Liver (tissue), 9 donors: ENCODE measurements around the gene CWC25. TPM values are rescaled to one million over a fixed set of nuclear protein-coding genes. Genes with fewer than 3 reads are reported as not detected.

ENCODE experiments used
- DNase-seq: peaks from one replicate; pipeline ENCODE4 v3.0.0-alpha.2; 2017; ENCODE audit warnings: low spot score
- H3K27ac ChIP-seq, 2 donors: one replicate each; pipeline ENCODE4 v1.7.0; 2013; ENCODE audit warnings: inconsistent platforms in 2 of 2, low read length in 2 of 2, control low read depth in 1 of 2, low read depth in 1 of 2, mild to moderate bottlenecking in 1 of 2
- H3K27me3 ChIP-seq, 4 donors: one replicate each; pipeline versions ENCODE4 v1.6.1 to v1.7.0; 2013; ENCODE audit warnings: low read length in 3 of 4, inconsistent platforms in 1 of 4, mild to moderate bottlenecking in 1 of 4, moderate library complexity in 1 of 4; ENCODE audit not compliant: control insufficient read depth in 4 of 4, insufficient read depth in 4 of 4
- H3K36me3 ChIP-seq, 4 donors: one replicate each; pipeline versions ENCODE4 v1.6.1 to v1.7.0; 2013; ENCODE audit warnings: low read length in 3 of 4, mild to moderate bottlenecking in 3 of 4, low read depth in 1 of 4, moderate library complexity in 1 of 4; ENCODE audit not compliant: control insufficient read depth in 4 of 4, insufficient read depth in 3 of 4
- H3K4me1 ChIP-seq, 4 donors: one replicate each; pipeline versions ENCODE4 v1.6.1 to v1.7.0; 2013; ENCODE audit warnings: low read length in 3 of 4, mild to moderate bottlenecking in 3 of 4, moderate library complexity in 1 of 4; ENCODE audit not compliant: control insufficient read depth in 4 of 4, insufficient read depth in 4 of 4
- H3K4me3 ChIP-seq, 3 donors: one replicate each; pipeline versions ENCODE4 v1.6.1 to v1.7.0; 2013; ENCODE audit warnings: low read length in 3 of 3, control low read depth in 1 of 3, low read depth in 1 of 3, mild to moderate bottlenecking in 1 of 3
- H3K9ac ChIP-seq, 2 donors: one replicate each; pipeline ENCODE4 v1.7.0; 2013; ENCODE audit warnings: low read length in 2 of 2, mild to moderate bottlenecking in 2 of 2, moderate library complexity in 2 of 2, control low read depth in 1 of 2, low read depth in 1 of 2
- H3K9me3 ChIP-seq, 4 donors: one replicate each; pipeline versions ENCODE4 v1.6.1 to v1.7.0; 2013; ENCODE audit warnings: low read length in 3 of 4; ENCODE audit not compliant: control insufficient read depth in 4 of 4
- FOXA1 ChIP-seq: IDR thresholded peaks from 2 replicates; pipeline ENCODE4 v1.6.1; 2016; ENCODE audit warnings: antibody characterized with exemption
- FOXA2 ChIP-seq: IDR thresholded peaks from 2 replicates; pipeline ENCODE4 v1.6.1; 2016; ENCODE audit warnings: antibody characterized with exemption
- HNF4A ChIP-seq, 2 donors: conservative IDR thresholded peaks; 2 replicates each; pipeline ENCODE4 v1.6.1; 2016; ENCODE audit warnings: antibody characterized with exemption in 2 of 2, mild to moderate bottlenecking in 2 of 2
- JUND ChIP-seq, 2 donors: IDR thresholded peaks; 2 replicates each; pipeline ENCODE4 v1.6.1; 2016; ENCODE audit warnings: antibody characterized with exemption in 2 of 2
- MAX ChIP-seq: IDR thresholded peaks from 2 replicates; pipeline ENCODE4 v1.6.1; 2016; ENCODE audit warnings: antibody characterized with exemption
- NR2F2 ChIP-seq: IDR thresholded peaks from 2 replicates; pipeline ENCODE4 v1.6.1; 2016; ENCODE audit warnings: antibody characterized with exemption
- RAD21 ChIP-seq, 2 donors: IDR thresholded peaks; 2 replicates each; pipeline ENCODE4 v1.6.1; 2016; ENCODE audit warnings: antibody characterized with exemption in 2 of 2, mild to moderate bottlenecking in 2 of 2
- RXRA ChIP-seq, 2 donors: IDR thresholded peaks; 2 replicates each; pipeline ENCODE4 v1.6.1; 2017 to 2018; ENCODE audit warnings: antibody characterized with exemption in 2 of 2, mild to moderate bottlenecking in 1 of 2
- TAF1 ChIP-seq: conservative IDR thresholded peaks from 2 replicates; pipeline ENCODE4 v1.6.1; 2016; ENCODE audit warnings: antibody characterized with exemption, mild to moderate bottlenecking
- YY1 ChIP-seq: IDR thresholded peaks from 2 replicates; pipeline ENCODE4 v1.6.1; 2016; ENCODE audit warnings: antibody characterized with exemption, mild to moderate bottlenecking
- ZBTB33 ChIP-seq: IDR thresholded peaks from 2 replicates; pipeline ENCODE4 v1.6.1; 2016; ENCODE audit warnings: antibody characterized with exemption
- WGBS: extraction: QIAGEN DNeasy Blood & Tissue Kit; methylation state at CpG from one replicate; pipeline ENCODE4 v1.1.7; 2013; 5-methylcytosine and 5-hydroxymethylcytosine counted together
- polyA plus RNA-seq, 2 donors: library from polyadenylated mRNA; stranded (reverse) in 1 of 2; unstranded in 1 of 2; fragments of 200-250 nt in 1 of 2; fragments of >200 nt in 1 of 2; fragmentation: Nextera tagmentation in 1 of 2; extraction: Ambion mirVana in 1 of 2; gene quantifications; one replicate each; pipeline versions ENCODE4 v1.2.1 to v1.2.3, GENCODE V29; 2013 to 2015
- total RNA-seq, 2 donors: library from RNA; depleted of rRNA; stranded (reverse); fragments of >200 nt; gene quantifications; one replicate each; pipeline ENCODE4 v1.2.3, GENCODE V29; 2014
- TF ChIP-seq, protein P1 (sequence below): fragments of 150-350 bp; IDR thresholded peaks from 2 replicates; pipeline ENCODE4 v1.5.1; 2017; ENCODE audit warnings: improper control_type of control experiment, low read depth, low read length; ENCODE audit not compliant: missing input control
- TF ChIP-seq, protein P2 (sequence below): IDR thresholded peaks from 2 replicates; pipeline ENCODE4 v1.6.1; 2016; ENCODE audit warnings: antibody characterized with exemption
- donor health status: healthy.
- donor health status: healthy.
- donor health status: healthy.
- donor health status: healthy.
- donor health status: healthy.

Gene CWC25
- total and polyA plus RNA-seq, 4 donors = 5.7 to 10.0 (median 7.4) TPM

DNA sequence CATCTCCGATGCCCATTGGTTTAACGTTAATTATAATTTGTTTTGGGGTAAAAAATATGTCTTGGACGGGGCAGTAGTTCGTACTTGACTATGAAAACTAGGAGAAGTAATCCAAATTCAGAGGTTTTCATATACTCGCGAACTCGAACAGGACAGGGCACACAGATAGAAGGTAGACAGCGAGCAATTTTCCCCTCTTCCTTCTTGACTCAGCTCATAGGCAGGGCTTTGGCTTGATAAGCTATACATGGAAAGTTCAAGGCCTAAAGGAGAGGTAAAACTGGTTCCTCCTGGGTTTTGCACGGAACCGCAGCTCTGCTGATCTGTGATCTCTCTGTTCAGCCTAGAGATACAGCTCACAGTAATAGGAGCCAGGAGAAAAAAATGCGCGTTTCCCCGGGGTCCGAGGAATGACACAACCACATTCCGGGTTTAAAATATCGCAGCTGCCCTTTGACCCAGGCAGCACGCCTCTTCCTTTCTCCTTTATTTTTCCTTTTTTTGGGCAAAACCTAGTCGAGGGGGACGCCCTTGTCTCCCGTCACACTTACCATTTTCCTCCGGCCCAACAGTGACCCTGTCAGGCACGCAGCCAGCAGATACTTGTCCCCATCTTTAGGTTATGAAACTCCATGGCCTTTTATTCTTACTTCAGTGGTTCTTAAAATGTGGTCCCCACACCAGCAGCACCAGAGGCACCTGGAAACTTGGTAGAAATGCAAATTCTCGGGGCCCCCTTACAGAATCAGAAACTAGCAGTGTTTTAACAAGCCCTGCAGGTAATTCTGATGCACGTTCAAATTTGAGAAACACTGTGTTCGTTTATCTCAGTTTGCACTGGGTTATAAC, 43.1 kb upstream of the CWC25 start:
- no peaks in the 10 kb centered on the region for H3K27me3 ChIP-seq
- no peaks in the 10 kb centered on the region for H3K36me3 ChIP-seq
- no peak for DNase-seq
- peak overlapping the region; percentile 56 to 69 for H3K9ac ChIP-seq
- TF ChIP-seq NR2F2 (peak; percentile 81), HNF4A (conservative IDR thresholded peaks at IDR 0.05) (no peak), RXRA (IDR thresholded peaks at IDR 0.05) (peak; percentile 18 to 39), ZBTB33 (no peak)
- no peaks in the 10 kb centered on the region for H3K9me3 ChIP-seq
- WGBS = 39% methylated on average over 25 of the region's 25 CpGs
- peak overlapping the region; percentile 95 to 96 for H3K27ac ChIP-seq
- peak overlapping the region; percentile 74 to 88 (median 76) for H3K4me3 ChIP-seq
- H3K4me1 ChIP-seq = peaks cover 0 to 30% (median 22%) of the 10 kb centered on the region in 4 donors

DNA sequence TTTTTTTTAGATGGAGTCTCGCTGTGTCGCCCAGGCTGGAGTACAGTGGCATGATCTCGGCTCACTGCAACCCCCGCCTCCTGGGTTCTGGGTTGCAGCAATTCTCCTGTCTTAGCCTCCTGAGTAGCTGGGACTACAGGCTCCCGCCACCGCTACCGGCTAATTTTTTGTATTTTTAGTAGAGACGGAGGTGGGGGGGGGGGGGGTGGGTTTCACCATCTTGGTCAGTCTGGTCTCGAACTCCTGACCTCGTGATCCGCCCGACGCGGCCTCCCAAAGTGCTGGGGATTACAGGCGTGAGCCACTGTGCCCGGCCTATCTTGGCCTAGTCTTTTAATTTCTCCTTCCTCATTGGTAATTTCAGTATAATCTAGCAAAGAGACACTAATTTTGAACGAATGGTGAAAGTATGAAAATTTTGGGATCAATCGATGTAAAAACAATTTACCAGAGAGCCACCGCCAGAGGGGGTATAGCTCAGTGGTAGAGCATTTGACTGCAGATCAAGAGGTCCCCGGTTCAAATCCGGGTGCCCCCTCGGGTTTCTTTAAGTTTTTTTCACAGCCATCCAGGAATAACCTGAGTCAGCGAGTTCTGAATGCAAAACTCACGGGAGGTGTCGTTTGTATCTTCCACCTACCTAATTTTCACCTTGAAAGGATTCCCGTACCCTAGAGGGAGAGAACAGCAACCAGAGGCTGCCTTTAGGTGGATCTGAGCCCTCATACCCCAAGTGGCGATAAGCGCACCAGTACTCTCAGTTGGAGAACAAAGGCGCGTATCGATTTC, 42.3 kb upstream of the CWC25 start:
- DNase-seq = peak; percentile 79
- 56% methylated on average over 31 of the region's 31 CpGs for WGBS
- no peak overlapping the region for H3K9ac ChIP-seq
- no peak overlapping the region for H3K4me3 ChIP-seq
- no peaks in the 10 kb centered on the region for H3K9me3 ChIP-seq
- no peaks in the 10 kb centered on the region for H3K36me3 ChIP-seq
- H3K27me3 ChIP-seq = no peaks in the 10 kb centered on the region
- H3K27ac ChIP-seq = peak overlapping the region; percentile 95 to 96
- TF ChIP-seq, protein P1, sequence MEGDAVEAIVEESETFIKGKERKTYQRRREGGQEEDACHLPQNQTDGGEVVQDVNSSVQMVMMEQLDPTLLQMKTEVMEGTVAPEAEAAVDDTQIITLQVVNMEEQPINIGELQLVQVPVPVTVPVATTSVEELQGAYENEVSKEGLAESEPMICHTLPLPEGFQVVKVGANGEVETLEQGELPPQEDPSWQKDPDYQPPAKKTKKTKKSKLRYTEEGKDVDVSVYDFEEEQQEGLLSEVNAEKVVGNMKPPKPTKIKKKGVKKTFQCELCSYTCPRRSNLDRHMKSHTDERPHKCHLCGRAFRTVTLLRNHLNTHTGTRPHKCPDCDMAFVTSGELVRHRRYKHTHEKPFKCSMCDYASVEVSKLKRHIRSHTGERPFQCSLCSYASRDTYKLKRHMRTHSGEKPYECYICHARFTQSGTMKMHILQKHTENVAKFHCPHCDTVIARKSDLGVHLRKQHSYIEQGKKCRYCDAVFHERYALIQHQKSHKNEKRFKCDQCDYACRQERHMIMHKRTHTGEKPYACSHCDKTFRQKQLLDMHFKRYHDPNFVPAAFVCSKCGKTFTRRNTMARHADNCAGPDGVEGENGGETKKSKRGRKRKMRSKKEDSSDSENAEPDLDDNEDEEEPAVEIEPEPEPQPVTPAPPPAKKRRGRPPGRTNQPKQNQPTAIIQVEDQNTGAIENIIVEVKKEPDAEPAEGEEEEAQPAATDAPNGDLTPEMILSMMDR = peak; percentile 14
- TF ChIP-seq RAD21 (IDR thresholded peaks at IDR 0.05) (peak in 1 of 2 donors; percentile 61), RXRA (IDR thresholded peaks at IDR 0.05) (peak in 1 of 2 donors; percentile 5), HNF4A (conservative IDR thresholded peaks at IDR 0.05) (no peak), MAX (peak; percentile 24), TAF1 (no peak), ZBTB33 (no peak), FOXA1 (no peak), NR2F2 (peak; percentile 53), JUND (IDR thresholded peaks at IDR 0.05) (no peak), YY1 (no peak), FOXA2 (no peak)
- TF ChIP-seq, protein P2, sequence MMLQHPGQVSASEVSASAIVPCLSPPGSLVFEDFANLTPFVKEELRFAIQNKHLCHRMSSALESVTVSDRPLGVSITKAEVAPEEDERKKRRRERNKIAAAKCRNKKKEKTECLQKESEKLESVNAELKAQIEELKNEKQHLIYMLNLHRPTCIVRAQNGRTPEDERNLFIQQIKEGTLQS = peak; percentile 99
- H3K4me1 ChIP-seq = peaks cover 0 to 22% (median 14%) of the 10 kb centered on the region in 4 donors
